DND-41 (cell line): ENCODE results near the gene TLCD4.

Source experiments
- ATAC-seq: fragments of 200-7000 bp; cut with Tn5 transposase; 3 replicates; pipeline ENCODE4 v1.9.1; 2021; ENCODE audit warnings: low read depth; ENCODE audit not compliant: insufficient read depth
- DNase-seq: peaks from one replicate; pipeline ENCODE4 v3.0.0-alpha.2; 2020
- H2AFZ ChIP-seq: 2 replicates; pipeline ENCODE4 v1.6.0; 2012; ENCODE audit warnings: low read depth, low read length
- H3K27ac ChIP-seq: 2 replicates; pipeline ENCODE4 v1.5.1; 2012; ENCODE audit warnings: low read length, inconsistent platforms
- H3K27me3 ChIP-seq: fragments of 200-600 bp; sonication (generic); 2 replicates; pipeline ENCODE4 v1.6.0; 2012; ENCODE audit warnings: low read length, mild to moderate bottlenecking, inconsistent platforms; ENCODE audit not compliant: insufficient read depth, poor library complexity
- H3K36me3 ChIP-seq: 2 replicates; pipeline ENCODE4 v1.5.1; 2012; ENCODE audit warnings: low read length, inconsistent platforms; ENCODE audit not compliant: insufficient read depth
- H3K4me1 ChIP-seq: 2 replicates; pipeline ENCODE4 v1.5.1; 2012; ENCODE audit warnings: mild to moderate bottlenecking, low read length; ENCODE audit not compliant: insufficient read depth
- H3K4me2 ChIP-seq: 2 replicates; pipeline ENCODE4 v1.6.0; 2012; ENCODE audit warnings: mild to moderate bottlenecking, moderate library complexity, low read length, inconsistent platforms; ENCODE audit not compliant: insufficient read depth
- H3K4me3 ChIP-seq, 2 experiments: fragments of 200-600 bp in 1 of 2; shearing (Covaris generic) in 1 of 2; 2 replicates each; pipeline ENCODE4 v1.5.1; 2012 to 2016; ENCODE audit warnings: inconsistent platforms in 2 of 2, low read length in 2 of 2, mild to moderate bottlenecking in 2 of 2, low read depth in 1 of 2, moderate library complexity in 1 of 2
- H3K79me2 ChIP-seq: 2 replicates; pipeline ENCODE4 v1.6.0; 2012; ENCODE audit warnings: low read length, inconsistent platforms; ENCODE audit not compliant: insufficient read depth
- H3K9ac ChIP-seq: 2 replicates; pipeline ENCODE4 v1.6.0; 2012; ENCODE audit warnings: low read depth, mild to moderate bottlenecking, inconsistent platforms, low read length, moderate library complexity
- H3K9me3 ChIP-seq: 2 replicates; pipeline ENCODE4 v1.5.1; 2012; ENCODE audit warnings: low read length, moderate library complexity, mild to moderate bottlenecking, inconsistent platforms; ENCODE audit not compliant: insufficient read depth, severe bottlenecking
- H4K20me1 ChIP-seq: 2 replicates; pipeline ENCODE4 v1.6.0; 2012; ENCODE audit warnings: low read length; ENCODE audit not compliant: insufficient read depth
- CTCF ChIP-seq: IDR thresholded peaks from 2 replicates; pipeline ENCODE4 v1.5.1; 2012; ENCODE audit warnings: borderline replicate concordance, low read length, moderate library complexity, mild to moderate bottlenecking; ENCODE audit not compliant: poor library complexity, severe bottlenecking; ENCODE audit errors: extremely low read depth
- EZH2 ChIP-seq: IDR thresholded peaks from 3 replicates; pipeline ENCODE4 v1.6.1; 2012; ENCODE audit warnings: borderline replicate concordance, low read depth, mild to moderate bottlenecking, moderate library complexity, low read length, inconsistent platforms; ENCODE audit not compliant: severe bottlenecking

Gene TLCD4

GRCh38 chr1:95116580-95117206, 462 bp upstream of the TLCD4 start:
- Histone ChIP-seq H3K9ac (no peak overlapping the region), H3K27ac (no peak overlapping the region)
- ATAC-seq, result no peak

DNA sequence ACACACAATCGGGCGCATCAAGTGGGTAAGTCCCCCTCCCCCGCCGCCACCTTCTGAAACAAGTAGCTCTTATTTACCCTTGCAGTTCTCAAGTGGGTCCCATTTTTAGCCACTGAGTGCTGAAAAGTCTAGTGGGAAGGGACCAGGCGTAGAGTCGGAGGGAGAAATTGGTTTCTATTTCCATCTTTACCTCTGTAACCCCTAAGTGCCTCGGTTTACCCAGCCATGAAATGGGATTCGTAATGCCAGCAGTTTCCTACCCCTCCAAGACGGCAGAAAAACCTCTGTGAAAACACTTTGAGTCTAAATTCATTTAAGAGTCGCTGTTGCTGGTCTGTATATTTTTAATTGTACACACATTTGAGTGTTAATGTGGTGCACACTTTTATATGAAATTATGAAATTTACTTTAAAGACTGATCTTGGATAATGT, 928 bp downstream of the TLCD4 start:
- Histone ChIP-seq H2AFZ (no peak overlapping the region), H3K27ac (no peak overlapping the region), H3K27me3 (no peaks in the 10 kb centered on the region), H3K9me3 (no peaks in the 10 kb centered on the region), H3K9ac (no peak overlapping the region), H3K4me2 (no peak overlapping the region), H3K4me3 (no peak overlapping the region), H4K20me1 (no peaks in the 10 kb centered on the region), H3K36me3 (no peaks in the 10 kb centered on the region), H3K79me2 (no peaks in the 10 kb centered on the region), H3K4me1 (no peaks in the 10 kb centered on the region)
- no peak for ATAC-seq
- TF ChIP-seq CTCF (no peak), EZH2 (no peak)
- DNase-seq, result no peak

More at GRCh38 chr1:95116580-95117206, 462 bp upstream of the TLCD4 start:
- Histone ChIP-seq H3K4me1 (no peaks in the 10 kb centered on the region), H3K79me2 (no peaks in the 10 kb centered on the region), H2AFZ (no peak overlapping the region), H3K36me3 (no peaks in the 10 kb centered on the region), H3K9me3 (no peaks in the 10 kb centered on the region), H3K27me3 (no peaks in the 10 kb centered on the region), H3K4me3 (no peak overlapping the region), H4K20me1 (no peaks in the 10 kb centered on the region), H3K4me2 (no peak overlapping the region)
- no peak for DNase-seq
- TF ChIP-seq CTCF (no peak), EZH2 (no peak)

DNA sequence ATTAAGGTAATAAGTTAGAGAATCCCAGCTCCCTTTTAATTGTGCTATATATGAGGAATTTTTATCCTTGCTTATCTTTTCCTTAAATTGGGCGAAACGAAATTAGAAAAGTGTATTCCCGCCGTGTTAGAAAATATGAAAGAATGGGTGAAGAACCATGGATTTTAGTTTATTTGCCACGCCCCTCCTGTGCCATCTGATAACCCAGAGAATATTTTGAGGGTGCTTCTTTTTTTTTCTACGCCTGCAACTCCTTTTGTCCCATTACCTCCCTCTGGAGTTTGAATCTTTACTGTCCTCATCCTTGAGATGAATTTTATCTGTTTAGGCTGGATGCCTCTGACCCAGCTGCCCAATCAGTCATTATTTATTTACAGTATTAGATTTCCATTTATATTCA, 1.6 kb downstream of the TLCD4 start:
- Histone ChIP-seq H3K9me3 (no peaks in the 10 kb centered on the region), H3K4me3 (no peak overlapping the region), H3K4me2 (no peak overlapping the region), H3K4me1 (no peaks in the 10 kb centered on the region), H3K27me3 (no peaks in the 10 kb centered on the region), H4K20me1 (no peaks in the 10 kb centered on the region), H3K27ac (no peak overlapping the region), H2AFZ (no peak overlapping the region), H3K79me2 (no peaks in the 10 kb centered on the region), H3K9ac (no peak overlapping the region), H3K36me3 (no peaks in the 10 kb centered on the region)
- TF ChIP-seq CTCF, result no peak
- TF ChIP-seq EZH2, result no peak
- ATAC-seq (no peak), DNase-seq (no peak)
